GM15510 (cell line): ENCODE measurements around the gene MMP28.

Experiments used
- POLR2A ChIP-seq: IDR thresholded peaks from 3 replicates; pipeline ENCODE4 v1.6.1; 2011; ENCODE audit warnings: borderline replicate concordance; ENCODE audit not compliant: insufficient read length; ENCODE audit errors: extremely low read depth

The MMP28 gene

DNA sequence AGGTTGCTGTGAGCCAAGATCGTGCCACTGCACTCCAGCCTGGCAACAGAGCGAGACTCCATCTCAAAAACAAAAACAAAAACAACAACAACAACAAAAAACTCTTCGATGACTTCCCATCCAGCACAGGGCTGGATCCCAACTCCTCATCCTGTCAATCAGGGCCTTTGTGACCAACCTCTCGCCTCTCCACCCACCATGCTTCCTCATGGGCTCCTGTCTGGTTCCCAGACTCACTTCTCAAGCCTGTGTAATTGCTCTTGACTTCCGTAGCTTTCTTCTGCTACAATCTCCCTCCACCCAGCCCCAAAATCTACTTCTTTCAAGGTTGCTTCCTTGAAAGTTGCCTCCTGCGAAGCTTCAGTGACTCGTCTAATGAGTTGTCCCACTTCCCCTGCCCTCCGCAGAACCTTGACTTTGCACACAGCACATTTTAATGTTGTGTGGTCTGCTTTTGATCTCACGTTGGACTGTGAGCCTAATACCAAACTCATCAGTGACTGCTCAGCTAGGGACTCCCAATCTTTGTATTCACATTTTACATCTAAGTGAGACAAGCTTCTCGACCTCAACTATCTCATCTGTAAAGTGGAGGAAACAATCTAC, 64.9 kb downstream of the MMP28 start:
- no peak for TF ChIP-seq POLR2A

- TF ChIP-seq POLR2A = no peak
Observed at GRCh38 chr17:35729405-35729833, 66.0 kb downstream of the MMP28 start.

DNA sequence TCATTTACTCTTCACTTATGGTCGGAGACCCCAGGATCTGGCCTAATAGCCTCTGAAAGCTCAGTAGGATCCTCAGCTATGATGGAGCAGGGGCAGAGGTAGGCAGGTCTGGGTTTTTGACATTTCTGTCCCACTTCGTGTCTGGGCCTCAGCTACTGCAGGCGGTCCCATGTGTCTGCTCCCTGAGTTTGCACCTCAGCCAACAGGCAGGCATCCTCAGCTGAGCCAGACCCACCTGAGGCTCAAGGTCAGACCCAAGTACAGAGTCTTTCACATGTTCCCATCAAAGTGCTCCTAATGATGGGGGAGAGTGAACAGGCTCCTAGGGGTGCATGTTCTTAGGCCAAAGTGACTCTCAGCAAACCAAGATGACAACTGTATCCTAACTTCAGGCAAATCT, 66.9 kb downstream of the MMP28 start:
- TF ChIP-seq POLR2A = no peak

- no peak for TF ChIP-seq POLR2A
Observed at GRCh38 chr17:35727635-35728034, 67.8 kb downstream of the MMP28 start.

GRCh38 chr17:35726953-35727460, 68.4 kb downstream of the MMP28 start:
- no peak for TF ChIP-seq POLR2A

GRCh38 chr17:35726127-35726952, 69.1 kb downstream of the MMP28 start:
- TF ChIP-seq POLR2A = no peak

- no peak for TF ChIP-seq POLR2A
Observed at GRCh38 chr17:35725802-35726126, 69.7 kb downstream of the MMP28 start.

DNA sequence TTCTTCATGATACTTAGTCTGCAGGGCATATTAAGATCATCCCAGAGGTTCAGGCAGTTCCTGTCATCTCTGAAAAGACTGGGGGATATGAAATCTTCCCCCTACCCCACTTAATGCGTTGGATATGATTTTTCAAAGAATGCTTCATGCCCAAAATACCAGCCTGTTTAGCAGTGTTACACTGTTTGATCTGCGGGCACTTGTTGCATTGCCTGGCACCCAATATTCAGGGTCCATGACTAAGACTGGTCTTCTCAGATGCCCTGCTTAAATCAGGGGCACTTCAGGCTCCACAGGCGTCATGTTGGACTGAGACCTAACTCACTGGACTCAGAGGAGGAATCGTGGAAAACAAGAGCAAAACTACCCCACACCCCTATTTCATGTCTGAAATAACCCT, 70.4 kb downstream of the MMP28 start:
- no peak for TF ChIP-seq POLR2A

GRCh38 chr17:35723735-35724134, 71.7 kb downstream of the MMP28 start:
- TF ChIP-seq POLR2A = no peak

DNA sequence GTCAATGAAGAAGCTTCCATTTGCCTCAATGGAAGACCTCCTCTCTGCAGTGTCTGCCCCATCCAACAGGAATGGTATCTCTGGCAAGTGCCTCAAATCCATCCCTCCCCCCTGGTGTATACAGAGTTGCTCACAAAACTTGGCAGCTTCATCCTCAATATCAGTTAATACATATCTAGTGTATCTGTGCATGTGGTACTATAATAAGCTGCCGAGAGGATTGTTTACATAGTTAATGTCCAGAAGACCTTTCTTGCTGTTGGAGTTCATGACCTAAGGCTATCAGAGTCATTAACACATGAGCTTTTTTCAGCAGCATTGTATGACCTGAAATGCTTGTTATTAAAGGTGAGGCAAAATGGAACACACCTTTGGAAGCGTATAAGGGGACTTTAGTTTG, 78.0 kb downstream of the MMP28 start:
- TF ChIP-seq POLR2A = no peak

- no peak for TF ChIP-seq POLR2A
Observed at GRCh38 chr17:35716897-35717465, 78.5 kb downstream of the MMP28 start.

DNA sequence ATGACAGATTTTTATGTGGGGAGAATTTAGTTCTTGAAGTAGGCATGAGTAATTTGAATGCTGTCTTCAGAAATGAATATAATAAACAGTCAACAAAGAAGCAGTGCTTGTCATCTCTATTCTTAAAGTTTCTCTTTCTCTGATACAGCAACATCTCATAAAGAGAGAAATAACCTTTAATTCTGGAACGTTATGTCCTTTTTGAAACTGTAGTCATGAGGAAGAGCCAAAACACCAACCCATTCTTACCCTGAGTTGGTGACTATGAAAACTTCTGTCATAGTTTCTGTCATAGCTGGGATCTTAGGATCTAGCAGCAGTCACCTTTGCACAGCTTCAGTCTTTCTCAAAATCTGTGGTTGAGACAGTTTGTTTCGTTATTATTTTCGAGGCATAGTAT, 79.3 kb downstream of the MMP28 start:
- no peak for TF ChIP-seq POLR2A
